SU-DHL-6 (cell line): ENCODE data around the gene SRL.

ENCODE experiments used
- CTCF ChIP-seq: fragments of 200-600 bp; sonication (generic); IDR thresholded peaks from one replicate; pipeline ENCODE4 v1.5.1; 2017; ENCODE audit warnings: antibody characterized with exemption, mild to moderate bottlenecking, low read length, moderate library complexity; ENCODE audit not compliant: insufficient read depth, poor library complexity, severe bottlenecking
- EZH2phosphoT487 ChIP-seq: fragments of 200-600 bp; sonication (generic), shearing (Covaris generic); conservative IDR thresholded peaks from 2 replicates; pipeline ENCODE4 v1.6.1; 2018; ENCODE audit warnings: mild to moderate bottlenecking, antibody characterized with exemption, low read length, moderate library complexity, mixed read lengths

DNA sequence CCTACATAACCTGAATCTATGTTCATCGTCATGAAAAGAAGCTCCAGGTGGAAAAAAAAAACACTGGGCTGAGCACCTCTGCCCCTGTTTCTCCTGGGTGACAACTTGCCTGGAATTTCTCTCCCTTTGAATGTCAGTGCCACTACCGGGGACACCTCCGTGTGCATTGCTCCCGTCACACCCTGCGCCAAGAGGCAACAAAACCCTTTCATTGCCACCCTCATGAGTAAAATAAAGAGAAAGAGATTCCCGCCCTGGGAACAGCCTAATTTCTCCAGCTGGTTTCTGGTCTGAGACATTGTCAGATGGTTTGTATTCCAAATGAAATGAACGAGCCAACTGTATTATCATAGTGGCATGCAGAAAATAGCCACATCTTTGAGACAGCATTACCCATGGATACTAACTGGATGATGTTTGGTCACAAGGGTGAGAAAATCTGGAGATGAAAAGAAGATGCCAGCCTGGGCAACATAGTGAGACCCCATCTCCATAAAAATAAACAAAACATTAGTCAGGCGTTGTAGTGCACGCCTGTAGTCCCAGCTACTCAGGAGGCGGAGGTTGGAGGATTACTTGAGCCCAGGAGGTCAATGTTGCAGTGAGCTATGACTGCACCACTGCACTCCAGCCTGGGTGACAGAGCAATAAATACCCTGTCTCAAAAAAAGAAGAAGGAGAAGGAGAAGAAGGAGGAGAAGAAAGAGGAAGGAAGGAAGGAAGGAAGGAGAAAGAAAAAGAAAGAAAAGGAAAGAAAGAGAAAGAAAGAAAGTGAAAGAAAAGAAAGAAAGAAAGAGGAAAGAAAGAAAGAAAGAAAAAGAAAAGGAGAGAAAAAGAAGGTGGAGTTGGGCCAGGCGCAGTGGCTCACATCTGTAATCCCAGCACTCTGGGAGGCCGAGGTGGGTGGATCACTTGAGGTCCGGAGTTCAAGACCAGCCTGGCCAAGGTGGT, 83.5 kb downstream of the SRL start:
- TF ChIP-seq EZH2phosphoT487 (no peak), CTCF (no peak)
